WTC11 (cell line): ENCODE results near the gene MYPOP. TPM values are rescaled to one million over a fixed set of nuclear protein-coding genes. Genes with fewer than 3 reads are reported as not detected.

Source experiments
- ATF1 ChIP-seq: sonication (generic); formaldehyde crosslinking; IDR thresholded peaks from 2 replicates; pipeline ENCODE4 v1.8.1; 2023; ENCODE audit warnings: mild to moderate bottlenecking, moderate library complexity, missing genetic modification reagents
- ATF3 ChIP-seq: sonication (generic); formaldehyde crosslinking; conservative IDR thresholded peaks from 2 replicates; pipeline ENCODE4 v1.8.1; 2022; ENCODE audit warnings: mild to moderate bottlenecking, missing genetic modification reagents
- CREM ChIP-seq: sonication (generic); formaldehyde crosslinking; IDR thresholded peaks from 2 replicates; pipeline ENCODE4 v1.8.1; 2022; ENCODE audit warnings: mild to moderate bottlenecking, missing genetic modification reagents, moderate library complexity
- ESRRA ChIP-seq: sonication (generic); formaldehyde crosslinking; IDR thresholded peaks from 2 replicates; pipeline ENCODE4 v1.8.1; 2022; ENCODE audit warnings: mild to moderate bottlenecking, missing genetic modification reagents, borderline replicate concordance
- ETV6 ChIP-seq: sonication (generic); formaldehyde crosslinking; IDR thresholded peaks from 2 replicates; pipeline ENCODE4 v1.8.1; 2022; ENCODE audit warnings: mild to moderate bottlenecking, missing genetic modification reagents
- HMGA2 ChIP-seq: fragments of 250-450 bp; sonication (Bioruptor Pico); IDR thresholded peaks from 2 replicates; pipeline ENCODE4 v1.4.0; 2021; ENCODE audit warnings: mild to moderate bottlenecking, moderate library complexity
- IRF2 ChIP-seq: sonication (generic); formaldehyde crosslinking; IDR thresholded peaks from 2 replicates; pipeline ENCODE4 v1.8.0; 2022; ENCODE audit warnings: low read depth, missing genetic modification reagents, borderline replicate concordance
- JUN ChIP-seq: sonication (generic); formaldehyde crosslinking; IDR thresholded peaks from 2 replicates; pipeline ENCODE4 v1.8.0; 2023; ENCODE audit warnings: mild to moderate bottlenecking, missing genetic modification reagents
- MYBL2 ChIP-seq: sonication (generic); formaldehyde crosslinking; IDR thresholded peaks from 2 replicates; pipeline ENCODE4 v1.8.1; 2023; ENCODE audit warnings: mild to moderate bottlenecking, moderate library complexity, missing genetic modification reagents
- NR3C1 ChIP-seq: sonication (generic); formaldehyde crosslinking; conservative IDR thresholded peaks from 2 replicates; pipeline ENCODE4 v1.8.1; 2023; ENCODE audit warnings: low read depth, mild to moderate bottlenecking, missing genetic modification reagents
- SMAD4 ChIP-seq: sonication (generic); formaldehyde crosslinking; IDR thresholded peaks from 2 replicates; pipeline ENCODE4 v1.8.0; 2022; ENCODE audit warnings: mild to moderate bottlenecking, missing genetic modification reagents
- STAT6 ChIP-seq: sonication (generic); formaldehyde crosslinking; conservative IDR thresholded peaks from 2 replicates; pipeline ENCODE4 v1.8.1; 2023; ENCODE audit warnings: mild to moderate bottlenecking, low read depth, missing genetic modification reagents, moderate library complexity
- ZNF281 ChIP-seq: sonication (generic); formaldehyde crosslinking; IDR thresholded peaks from 2 replicates; pipeline ENCODE4 v1.8.0; 2023; ENCODE audit warnings: mild to moderate bottlenecking, missing genetic modification reagents
- ZNF423 ChIP-seq: fragments of 250-450 bp; sonication (Bioruptor Pico); IDR thresholded peaks from 2 replicates; pipeline ENCODE4 v2.1.2; 2022; ENCODE audit warnings: mild to moderate bottlenecking, moderate library complexity
- total RNA-seq: library from RNA; stranded (reverse); gene quantifications from 3 replicates; pipeline ENCODE4 v1.2.3, GENCODE V29; 2021
- TF ChIP-seq, protein P1 (sequence below): fragments of 250-450 bp; sonication (Bioruptor Pico); conservative IDR thresholded peaks from 2 replicates; pipeline ENCODE4 v1.9.0; 2021; ENCODE audit warnings: mild to moderate bottlenecking
- TF ChIP-seq, protein P2 (sequence below): sonication (generic); formaldehyde crosslinking; IDR thresholded peaks from 2 replicates; pipeline ENCODE4 v1.8.1; 2023; ENCODE audit warnings: mild to moderate bottlenecking, missing genetic modification reagents, borderline replicate concordance
- TF ChIP-seq, protein P3 (sequence below): sonication (generic); formaldehyde crosslinking; IDR thresholded peaks from 2 replicates; pipeline ENCODE4 v1.8.1; 2023; ENCODE audit warnings: mild to moderate bottlenecking, missing genetic modification reagents
- TF ChIP-seq, protein P4 (sequence below): fragments of 250-450 bp; sonication (Bioruptor Pico); IDR thresholded peaks from 2 replicates; pipeline ENCODE4 v1.9.0; 2021; ENCODE audit warnings: mild to moderate bottlenecking
- TF ChIP-seq, protein P5 (sequence below): sonication (generic); formaldehyde crosslinking; IDR thresholded peaks from 2 replicates; pipeline ENCODE4 v1.8.1; 2022; ENCODE audit warnings: low read depth, mild to moderate bottlenecking, moderate library complexity, missing genetic modification reagents, borderline replicate concordance

The MYPOP gene
- total RNA-seq, 1 experiment from 2014 or later: 13.6 TPM

- no peak for TF ChIP-seq STAT6 (CRISPR knock-in tag)
- no peak for TF ChIP-seq MYBL2 (CRISPR knock-in tag)
- TF ChIP-seq, protein P1, sequence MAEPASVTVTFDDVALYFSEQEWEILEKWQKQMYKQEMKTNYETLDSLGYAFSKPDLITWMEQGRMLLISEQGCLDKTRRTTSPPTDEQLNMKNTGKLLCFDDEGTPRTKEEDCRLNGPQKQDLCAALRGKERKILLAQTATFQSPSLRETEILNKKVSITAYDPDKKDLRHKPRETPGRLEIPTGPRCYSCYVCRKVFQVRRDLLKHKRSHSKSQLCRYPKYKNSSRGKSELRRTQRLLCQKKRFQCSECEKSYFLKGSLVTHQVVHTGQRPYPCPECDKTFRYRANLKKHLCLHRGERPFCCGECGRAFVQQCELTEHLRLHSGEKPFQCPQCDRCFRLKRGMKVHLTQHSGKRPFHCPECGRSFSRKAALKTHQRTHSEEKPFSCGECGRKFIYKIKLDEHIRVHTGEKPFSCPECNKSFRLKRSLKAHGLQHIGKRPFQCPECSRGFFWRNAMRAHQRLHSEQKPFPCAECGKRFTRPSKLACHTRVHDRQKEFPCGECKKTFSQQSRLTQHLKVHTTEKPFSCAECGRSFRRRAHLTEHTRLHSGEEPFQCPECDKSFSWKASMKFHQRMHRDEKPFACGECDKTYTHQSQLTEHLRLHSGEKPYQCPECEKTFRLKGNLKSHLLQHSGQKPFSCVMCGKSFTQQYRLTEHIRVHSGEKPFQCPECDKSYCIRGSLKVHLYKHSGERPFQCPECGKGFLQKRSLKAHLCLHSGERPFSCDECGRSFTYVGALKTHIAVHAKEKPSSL (CRISPR knock-in tag): no peak
- TF ChIP-seq, protein P2, sequence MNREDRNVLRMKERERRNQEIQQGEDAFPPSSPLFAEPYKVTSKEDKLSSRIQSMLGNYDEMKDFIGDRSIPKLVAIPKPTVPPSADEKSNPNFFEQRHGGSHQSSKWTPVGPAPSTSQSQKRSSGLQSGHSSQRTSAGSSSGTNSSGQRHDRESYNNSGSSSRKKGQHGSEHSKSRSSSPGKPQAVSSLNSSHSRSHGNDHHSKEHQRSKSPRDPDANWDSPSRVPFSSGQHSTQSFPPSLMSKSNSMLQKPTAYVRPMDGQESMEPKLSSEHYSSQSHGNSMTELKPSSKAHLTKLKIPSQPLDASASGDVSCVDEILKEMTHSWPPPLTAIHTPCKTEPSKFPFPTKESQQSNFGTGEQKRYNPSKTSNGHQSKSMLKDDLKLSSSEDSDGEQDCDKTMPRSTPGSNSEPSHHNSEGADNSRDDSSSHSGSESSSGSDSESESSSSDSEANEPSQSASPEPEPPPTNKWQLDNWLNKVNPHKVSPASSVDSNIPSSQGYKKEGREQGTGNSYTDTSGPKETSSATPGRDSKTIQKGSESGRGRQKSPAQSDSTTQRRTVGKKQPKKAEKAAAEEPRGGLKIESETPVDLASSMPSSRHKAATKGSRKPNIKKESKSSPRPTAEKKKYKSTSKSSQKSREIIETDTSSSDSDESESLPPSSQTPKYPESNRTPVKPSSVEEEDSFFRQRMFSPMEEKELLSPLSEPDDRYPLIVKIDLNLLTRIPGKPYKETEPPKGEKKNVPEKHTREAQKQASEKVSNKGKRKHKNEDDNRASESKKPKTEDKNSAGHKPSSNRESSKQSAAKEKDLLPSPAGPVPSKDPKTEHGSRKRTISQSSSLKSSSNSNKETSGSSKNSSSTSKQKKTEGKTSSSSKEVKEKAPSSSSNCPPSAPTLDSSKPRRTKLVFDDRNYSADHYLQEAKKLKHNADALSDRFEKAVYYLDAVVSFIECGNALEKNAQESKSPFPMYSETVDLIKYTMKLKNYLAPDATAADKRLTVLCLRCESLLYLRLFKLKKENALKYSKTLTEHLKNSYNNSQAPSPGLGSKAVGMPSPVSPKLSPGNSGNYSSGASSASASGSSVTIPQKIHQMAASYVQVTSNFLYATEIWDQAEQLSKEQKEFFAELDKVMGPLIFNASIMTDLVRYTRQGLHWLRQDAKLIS: no peak; the same call in 1 of the 2 replicates
- TF ChIP-seq SMAD4 (CRISPR knock-in tag): no peak
- no peak for TF ChIP-seq ATF1 (CRISPR knock-in tag)
- no peak for TF ChIP-seq IRF2 (CRISPR knock-in tag)
- TF ChIP-seq JUN (CRISPR knock-in tag): no peak
- TF ChIP-seq NR3C1 (CRISPR knock-in tag): no peak
- TF ChIP-seq, protein P3, sequence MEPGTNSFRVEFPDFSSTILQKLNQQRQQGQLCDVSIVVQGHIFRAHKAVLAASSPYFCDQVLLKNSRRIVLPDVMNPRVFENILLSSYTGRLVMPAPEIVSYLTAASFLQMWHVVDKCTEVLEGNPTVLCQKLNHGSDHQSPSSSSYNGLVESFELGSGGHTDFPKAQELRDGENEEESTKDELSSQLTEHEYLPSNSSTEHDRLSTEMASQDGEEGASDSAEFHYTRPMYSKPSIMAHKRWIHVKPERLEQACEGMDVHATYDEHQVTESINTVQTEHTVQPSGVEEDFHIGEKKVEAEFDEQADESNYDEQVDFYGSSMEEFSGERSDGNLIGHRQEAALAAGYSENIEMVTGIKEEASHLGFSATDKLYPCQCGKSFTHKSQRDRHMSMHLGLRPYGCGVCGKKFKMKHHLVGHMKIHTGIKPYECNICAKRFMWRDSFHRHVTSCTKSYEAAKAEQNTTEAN: no peak; the same call in 1 of the 2 replicates
- peak; percentile 73; the same call in 1 of the 2 replicates for TF ChIP-seq ZNF281
- TF ChIP-seq ZNF423: 0 out of 2 replicates have a peak, but pooled peaks have one; percentile 27
- no peak for TF ChIP-seq ATF3
- TF ChIP-seq, protein P4, sequence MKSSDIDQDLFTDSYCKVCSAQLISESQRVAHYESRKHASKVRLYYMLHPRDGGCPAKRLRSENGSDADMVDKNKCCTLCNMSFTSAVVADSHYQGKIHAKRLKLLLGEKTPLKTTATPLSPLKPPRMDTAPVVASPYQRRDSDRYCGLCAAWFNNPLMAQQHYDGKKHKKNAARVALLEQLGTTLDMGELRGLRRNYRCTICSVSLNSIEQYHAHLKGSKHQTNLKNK (CRISPR knock-in tag): peak; percentile 77
- peak; percentile 37; the same call in 1 of the 2 replicates for TF ChIP-seq ETV6 (CRISPR knock-in tag)
- no peak for TF ChIP-seq HMGA2 (CRISPR knock-in tag)
- peak; percentile 49 for TF ChIP-seq CREM (CRISPR knock-in tag)
- TF ChIP-seq ESRRA (CRISPR knock-in tag): peak; percentile 66; the same call in 1 of the 2 replicates
- TF ChIP-seq, protein P5, sequence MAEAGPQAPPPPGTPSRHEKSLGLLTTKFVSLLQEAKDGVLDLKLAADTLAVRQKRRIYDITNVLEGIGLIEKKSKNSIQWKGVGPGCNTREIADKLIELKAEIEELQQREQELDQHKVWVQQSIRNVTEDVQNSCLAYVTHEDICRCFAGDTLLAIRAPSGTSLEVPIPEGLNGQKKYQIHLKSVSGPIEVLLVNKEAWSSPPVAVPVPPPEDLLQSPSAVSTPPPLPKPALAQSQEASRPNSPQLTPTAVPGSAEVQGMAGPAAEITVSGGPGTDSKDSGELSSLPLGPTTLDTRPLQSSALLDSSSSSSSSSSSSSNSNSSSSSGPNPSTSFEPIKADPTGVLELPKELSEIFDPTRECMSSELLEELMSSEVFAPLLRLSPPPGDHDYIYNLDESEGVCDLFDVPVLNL (CRISPR knock-in tag): no peak
These were observed 19.5 kb downstream of the MYPOP start (continued) for GRCh38 chr19:45882652-45883585.
